ENCODE measurements around the gene MCFD2.
"Not testable (repeated sequence)": the region's sequence is repeated elsewhere in the genome, so short reads cannot be mapped to it uniquely, and the experiment has no call there.

The MCFD2 gene

GRCh38 chr2:46900381-46900780 is 15.2 kb downstream of the MCFD2 start:
- no peak for DNase-seq

- no peak for DNase-seq
These were observed 16.6 kb downstream of the MCFD2 start for GRCh38 chr2:46899053-46899452.

GRCh38 chr2:46898024-46898423 is 17.6 kb downstream of the MCFD2 start:
- DNase-seq: no peak

- DNase-seq: no peak
These were observed 22.2 kb downstream of the MCFD2 start for GRCh38 chr2:46893269-46893939.

GRCh38 chr2:46891956-46892553 is 23.6 kb downstream of the MCFD2 start:
- DNase-seq: no peak

GRCh38 chr2:46888421-46888952 is 27.1 kb downstream of the MCFD2 start:
- no peak for DNase-seq

GRCh38 chr2:46887028-46887885 is 28.3 kb downstream of the MCFD2 start:
- no peak for DNase-seq

- no peak for DNase-seq
These were observed 29.2 kb downstream of the MCFD2 start for GRCh38 chr2:46886268-46887027.

- DNase-seq: no peak
These were observed 30.2 kb downstream of the MCFD2 start for GRCh38 chr2:46885376-46885775.

- no peak for DNase-seq
These were observed 36.1 kb downstream of the MCFD2 start for GRCh38 chr2:46879511-46879910.

- peak; percentile 34 for DNase-seq
These were observed 36.7 kb downstream of the MCFD2 start for GRCh38 chr2:46878886-46879285.

- no peak for DNase-seq
These were observed 37.2 kb downstream of the MCFD2 start for GRCh38 chr2:46878240-46878877.

GRCh38 chr2:46877619-46878113 is 37.9 kb downstream of the MCFD2 start:
- no peak for DNase-seq

GRCh38 chr2:46876741-46877384 is 38.7 kb downstream of the MCFD2 start:
- DNase-seq: peak; percentile 51

GRCh38 chr2:46875962-46876689 is 39.5 kb downstream of the MCFD2 start:
- not testable (repeated sequence) for DNase-seq

GRCh38 chr2:46875226-46875899 is 40.2 kb downstream of the MCFD2 start:
- DNase-seq: no peak

GRCh38 chr2:46874236-46874929 is 41.2 kb downstream of the MCFD2 start:
- no peak for DNase-seq

- peak; percentile 32 for DNase-seq
These were observed 42.0 kb downstream of the MCFD2 start for GRCh38 chr2:46873604-46874068.

GRCh38 chr2:46872902-46873603 is 42.6 kb downstream of the MCFD2 start:
- no peak for DNase-seq

Data from eye (tissue), 1 donor.